H9 (cell line): ENCODE results near the gene FAM204A. TPM values are rescaled to one million over a fixed set of nuclear protein-coding genes. Genes with fewer than 3 reads are reported as not detected.

ENCODE experiments used
- DNase-seq: peaks from one replicate; pipeline ENCODE4 v3.0.0-alpha.2; 2017
- H2AFZ ChIP-seq: one replicate; pipeline ENCODE4 v1.6.1; 2013; ENCODE audit warnings: mild to moderate bottlenecking, low read length, control low read depth, moderate library complexity
- H2AK5ac ChIP-seq: 2 replicates; pipeline ENCODE4 v1.6.1; 2013; ENCODE audit warnings: low read length, control low read depth, mixed read lengths; ENCODE audit not compliant: insufficient read length
- H2BK120ac ChIP-seq: one replicate; pipeline ENCODE4 v1.6.1; 2013; ENCODE audit warnings: low read depth, mild to moderate bottlenecking, low read length, control low read depth, inconsistent platforms; ENCODE audit not compliant: poor library complexity, severe bottlenecking
- H2BK12ac ChIP-seq: 2 replicates; pipeline ENCODE4 v1.6.1; 2013; ENCODE audit warnings: low read length, control low read depth, mixed read lengths, low read depth; ENCODE audit not compliant: insufficient read length
- H2BK15ac ChIP-seq: 2 replicates; pipeline ENCODE4 v1.6.1; 2013; ENCODE audit warnings: low read depth, low read length, control low read depth
- H2BK20ac ChIP-seq: one replicate; pipeline ENCODE4 v1.6.1; 2013; ENCODE audit warnings: low read depth, mild to moderate bottlenecking, low read length, control low read depth, inconsistent platforms; ENCODE audit not compliant: poor library complexity, severe bottlenecking
- H2BK5ac ChIP-seq: 2 replicates; pipeline ENCODE4 v1.6.1; 2013; ENCODE audit warnings: low read length, control low read depth, mixed read lengths; ENCODE audit not compliant: insufficient read length
- H3K14ac ChIP-seq: 2 replicates; pipeline ENCODE4 v1.6.1; 2013; ENCODE audit warnings: low read length, control low read depth; ENCODE audit not compliant: insufficient read depth
- H3K18ac ChIP-seq: 2 replicates; pipeline ENCODE4 v1.6.1; 2013; ENCODE audit warnings: low read depth, mild to moderate bottlenecking, mixed read lengths, low read length, control low read depth; ENCODE audit not compliant: insufficient read length
- H3K23ac ChIP-seq: 2 replicates; pipeline ENCODE4 v1.6.1; 2013; ENCODE audit warnings: low read length, control low read depth, mixed read lengths, low read depth; ENCODE audit not compliant: insufficient read length
- H3K23me2 ChIP-seq: 2 replicates; pipeline ENCODE4 v1.6.1; 2013; ENCODE audit warnings: low read depth, mild to moderate bottlenecking, mixed read lengths, low read length, control low read depth; ENCODE audit not compliant: insufficient read length, poor library complexity, severe bottlenecking
- H3K27ac ChIP-seq: 2 replicates; pipeline ENCODE4 v1.5.1; 2013; ENCODE audit warnings: low read length, control low read depth, mixed read lengths, low read depth; ENCODE audit not compliant: insufficient read length
- H3K27me3 ChIP-seq: 2 replicates; pipeline ENCODE4 v1.6.1; 2013; ENCODE audit warnings: low read length, control low read depth, inconsistent platforms; ENCODE audit not compliant: insufficient read depth
- H3K4ac ChIP-seq: 2 replicates; pipeline ENCODE4 v1.6.1; 2013; ENCODE audit warnings: low read depth, mild to moderate bottlenecking, control low read depth, inconsistent platforms, low read length, moderate library complexity
- H3K4me1 ChIP-seq: 2 replicates; pipeline ENCODE4 v1.6.1; 2013; ENCODE audit warnings: low read length, control low read depth, inconsistent platforms; ENCODE audit not compliant: insufficient read depth
- H3K4me2 ChIP-seq: 2 replicates; pipeline ENCODE4 v1.6.1; 2013; ENCODE audit warnings: low read length, control low read depth, mixed read lengths; ENCODE audit not compliant: insufficient read length, insufficient read depth
- H3K56ac ChIP-seq: 2 replicates; pipeline ENCODE4 v1.6.1; 2013; ENCODE audit warnings: low read depth, mild to moderate bottlenecking, mixed read lengths, low read length, control low read depth; ENCODE audit not compliant: insufficient read length
- H3K79me1 ChIP-seq: 2 replicates; pipeline ENCODE4 v1.6.1; 2013; ENCODE audit warnings: low read depth, mild to moderate bottlenecking, moderate library complexity, low read length, control low read depth, inconsistent platforms; ENCODE audit not compliant: insufficient read depth, poor library complexity, severe bottlenecking
- H3K79me2 ChIP-seq: 2 replicates; pipeline ENCODE4 v1.6.1; 2013; ENCODE audit warnings: low read length, control low read depth, inconsistent platforms; ENCODE audit not compliant: insufficient read depth
- H3K9ac ChIP-seq: 2 replicates; pipeline ENCODE4 v1.6.1; 2013; ENCODE audit warnings: low read length, control low read depth, mixed read lengths; ENCODE audit not compliant: insufficient read length; ENCODE audit errors: extremely low read depth
- H3K9me3 ChIP-seq: one replicate; pipeline ENCODE4 v1.6.1; 2013; ENCODE audit warnings: low read depth, low read length, inconsistent platforms; ENCODE audit not compliant: control insufficient read depth
- H3T11ph ChIP-seq: one replicate; pipeline ENCODE4 v1.6.1; 2013; ENCODE audit warnings: mild to moderate bottlenecking, low read length, control low read depth, inconsistent platforms
- H4K20me1 ChIP-seq: one replicate; pipeline ENCODE4 v1.6.1; 2013; ENCODE audit not compliant: control insufficient read depth, insufficient read length, insufficient read depth
- H4K5ac ChIP-seq: 2 replicates; pipeline ENCODE4 v1.6.1; 2013; ENCODE audit warnings: low read depth, mild to moderate bottlenecking, mixed read lengths, low read length, control low read depth; ENCODE audit not compliant: insufficient read length
- H4K8ac ChIP-seq: replicated peaks from 2 replicates; pipeline ENCODE4 v1.6.1; 2013; ENCODE audit warnings: low read length, control low read depth, mixed read lengths, low read depth; ENCODE audit not compliant: insufficient read length
- H4K91ac ChIP-seq: 2 replicates; pipeline ENCODE4 v1.6.1; 2013; ENCODE audit warnings: low read depth, mild to moderate bottlenecking, moderate library complexity, mixed read lengths, low read length, control low read depth; ENCODE audit not compliant: insufficient read length
- H3K27ac Mint-ChIP-seq, 3 experiments: 2 replicates in 2 of 3; 3 replicates in 1 of 3; pipeline ENCODE4 v1.8.0; 2020 to 2021; ENCODE audit warnings: mixed read lengths in 3 of 3, mild to moderate bottlenecking in 1 of 3, moderate library complexity in 1 of 3
- H3K27me3 Mint-ChIP-seq: 2 replicates; pipeline ENCODE4 v1.8.0; 2021; ENCODE audit warnings: low read depth, mild to moderate bottlenecking, moderate library complexity, mixed read lengths
- H3K36me3 Mint-ChIP-seq, 3 experiments: 2 replicates in 2 of 3; 3 replicates in 1 of 3; pipeline ENCODE4 v1.8.0; 2020 to 2021; ENCODE audit warnings: low read depth in 3 of 3, mixed read lengths in 3 of 3; ENCODE audit not compliant: insufficient read depth in 1 of 3
- H3K4me1 Mint-ChIP-seq, 2 experiments: 2 replicates each; pipeline ENCODE4 v1.8.0; 2020; ENCODE audit warnings: mixed read lengths in 2 of 2
- H3K4me3 Mint-ChIP-seq, 2 experiments: 2 replicates in 1 of 2; 3 replicates in 1 of 2; pipeline ENCODE4 v1.8.0; 2020 to 2021; ENCODE audit warnings: mild to moderate bottlenecking in 2 of 2, mixed read lengths in 2 of 2, moderate library complexity in 1 of 2
- H3K9me3 Mint-ChIP-seq, 2 experiments: 2 replicates in 1 of 2; 3 replicates in 1 of 2; pipeline ENCODE4 v1.8.0; 2020; ENCODE audit warnings: mild to moderate bottlenecking in 2 of 2, mixed read lengths in 2 of 2, moderate library complexity in 1 of 2
- WGBS: extraction: QIAGEN DNeasy Blood & Tissue Kit; methylation state at CpG from one replicate; pipeline ENCODE4 v1.1.7; 2013; ENCODE audit warnings: missing lambda C conversion rate, low lambda C conversion rate, mixed read lengths; ENCODE audit not compliant: insufficient read length; ENCODE audit errors: extremely low coverage; 5-methylcytosine and 5-hydroxymethylcytosine counted together
- total RNA-seq: library from RNA; stranded (reverse); gene quantifications from 2 replicates; pipeline ENCODE4 v1.2.1, GENCODE V29; 2021
- TF ChIP-seq, protein P1 (sequence below): fragments of 200-600 bp; sonication (generic); conservative IDR thresholded peaks from 3 replicates; pipeline ENCODE4 v1.8.0; 2021; ENCODE audit warnings: antibody characterized with exemption, mild to moderate bottlenecking

The FAM204A gene
- total RNA-seq, 1 experiment from 2014 or later, result 42.5 TPM

DNA sequence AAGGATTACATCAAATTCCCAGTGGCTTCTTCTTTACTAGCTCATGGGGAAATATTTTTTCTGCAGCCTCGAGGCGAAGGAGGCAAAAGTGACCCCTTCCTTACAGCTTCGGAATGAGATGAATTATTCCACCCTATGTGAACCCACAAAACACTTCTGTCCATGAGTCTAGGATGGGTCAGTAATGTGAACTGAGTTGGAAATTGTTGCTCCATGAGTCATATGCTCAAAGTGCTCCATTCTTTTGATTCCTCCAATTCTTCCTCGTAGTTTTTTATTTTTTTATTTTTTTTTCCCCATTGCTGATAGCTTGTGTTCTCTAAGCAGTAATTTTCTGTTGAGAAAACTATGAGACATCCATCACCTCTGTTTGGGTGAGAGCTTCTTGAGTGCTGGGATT lies 31.7 kb upstream of the FAM204A start:
- no peaks in the 10 kb centered on the region for H3K23me2 ChIP-seq
- no peaks in the 10 kb centered on the region for H4K20me1 ChIP-seq
- no peaks in the 10 kb centered on the region for H3K9me3 Mint-ChIP-seq
- H3K27ac ChIP-seq, result no peak overlapping the region
- no peaks in the 10 kb centered on the region for H3K36me3 Mint-ChIP-seq
- TF ChIP-seq, protein P1, sequence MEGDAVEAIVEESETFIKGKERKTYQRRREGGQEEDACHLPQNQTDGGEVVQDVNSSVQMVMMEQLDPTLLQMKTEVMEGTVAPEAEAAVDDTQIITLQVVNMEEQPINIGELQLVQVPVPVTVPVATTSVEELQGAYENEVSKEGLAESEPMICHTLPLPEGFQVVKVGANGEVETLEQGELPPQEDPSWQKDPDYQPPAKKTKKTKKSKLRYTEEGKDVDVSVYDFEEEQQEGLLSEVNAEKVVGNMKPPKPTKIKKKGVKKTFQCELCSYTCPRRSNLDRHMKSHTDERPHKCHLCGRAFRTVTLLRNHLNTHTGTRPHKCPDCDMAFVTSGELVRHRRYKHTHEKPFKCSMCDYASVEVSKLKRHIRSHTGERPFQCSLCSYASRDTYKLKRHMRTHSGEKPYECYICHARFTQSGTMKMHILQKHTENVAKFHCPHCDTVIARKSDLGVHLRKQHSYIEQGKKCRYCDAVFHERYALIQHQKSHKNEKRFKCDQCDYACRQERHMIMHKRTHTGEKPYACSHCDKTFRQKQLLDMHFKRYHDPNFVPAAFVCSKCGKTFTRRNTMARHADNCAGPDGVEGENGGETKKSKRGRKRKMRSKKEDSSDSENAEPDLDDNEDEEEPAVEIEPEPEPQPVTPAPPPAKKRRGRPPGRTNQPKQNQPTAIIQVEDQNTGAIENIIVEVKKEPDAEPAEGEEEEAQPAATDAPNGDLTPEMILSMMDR, result no peak
- H3K4me3 Mint-ChIP-seq, result no peak overlapping the region
- WGBS, result no CpG with 5 or more reads among the region's 4 CpGs
- DNase-seq, result no peak
- H2BK5ac ChIP-seq, result no peak overlapping the region
- no peak overlapping the region for H2AK5ac ChIP-seq
- no peak overlapping the region for H4K5ac ChIP-seq
- no peak overlapping the region for H3K23ac ChIP-seq
- peaks cover 5% of the 10 kb centered on the region for H3K27me3 Mint-ChIP-seq
- H3K4ac ChIP-seq, result no peak overlapping the region
- no peak overlapping the region for H2AFZ ChIP-seq
- H2BK12ac ChIP-seq, result no peak overlapping the region
- 0 out of 4 replicates have a peak, but pooled peaks cover 0 to 4% of the 10 kb centered on the region in 2 experiments for H3K4me1 Mint-ChIP-seq
- no peaks in the 10 kb centered on the region for H3K27me3 ChIP-seq
- H4K91ac ChIP-seq, result no peak overlapping the region
- H2BK120ac ChIP-seq, result no peak overlapping the region
- no peak overlapping the region for H3K4me2 ChIP-seq
- no peak overlapping the region for H3K14ac ChIP-seq
- H3K18ac ChIP-seq, result no peak overlapping the region
- H3K9ac ChIP-seq, result no peak overlapping the region
- no peak overlapping the region for H4K8ac ChIP-seq
- no peak overlapping the region for H3K56ac ChIP-seq
- H3K79me1 ChIP-seq, result no peaks in the 10 kb centered on the region
- H2BK20ac ChIP-seq, result no peak overlapping the region
- no peak overlapping the region for H3K27ac Mint-ChIP-seq
- no peaks in the 10 kb centered on the region for H3K4me1 ChIP-seq
- no peak overlapping the region for H3T11ph ChIP-seq
- no peaks in the 10 kb centered on the region for H3K9me3 ChIP-seq
- H2BK15ac ChIP-seq, result no peak overlapping the region
- H3K79me2 ChIP-seq, result no peaks in the 10 kb centered on the region
